Right renal pelvis (tissue), 4 donors: Measurements from ENCODE around the gene SERPING1. TPM values are rescaled to one million over a fixed set of nuclear protein-coding genes. Genes with fewer than 3 reads are reported as not detected.
A peak's percentile ranks its signal among the peaks of the same experiment; 100 is the strongest.
"Not testable (repeated sequence)": the region's sequence is repeated elsewhere in the genome, so short reads cannot be mapped to it uniquely, and the experiment has no call there.

ENCODE experiments used
- DNase-seq, 4 donors: peaks; one replicate each; pipeline ENCODE4 v3.0.0-alpha.2; 2013; ENCODE audit warnings: low read depth in 4 of 4, low spot score in 3 of 4, missing footprints in 1 of 4
- polyA plus RNA-seq, 4 donors: library from polyadenylated mRNA; unstranded; fragments of 120-200 nt; gene quantifications; one replicate each; pipeline ENCODE4 v1.2.1, GENCODE V29; 2013; ENCODE audit not compliant: insufficient read length in 4 of 4

Gene SERPING1
- polyA plus RNA-seq, 4 donors, result 157 to 178 (median 171) TPM

DNA sequence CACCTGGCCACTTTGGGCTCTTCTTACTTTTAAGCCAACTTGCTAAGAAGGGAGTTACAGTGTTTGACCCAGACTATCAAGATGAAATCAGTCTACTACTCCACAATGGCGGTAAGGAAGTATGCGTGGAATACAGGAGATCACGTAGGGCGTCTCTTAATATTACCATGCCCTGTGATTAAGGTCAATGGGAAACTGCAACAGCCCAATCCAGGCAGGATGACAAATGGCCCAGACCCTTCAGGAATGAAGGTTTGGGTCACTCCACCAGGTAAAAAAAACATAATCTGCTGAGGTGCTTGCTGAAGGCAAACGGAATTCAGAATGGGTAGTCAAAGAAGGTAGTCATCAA lies 53.2 kb downstream of the SERPING1 start:
- DNase-seq, result no peak

DNA sequence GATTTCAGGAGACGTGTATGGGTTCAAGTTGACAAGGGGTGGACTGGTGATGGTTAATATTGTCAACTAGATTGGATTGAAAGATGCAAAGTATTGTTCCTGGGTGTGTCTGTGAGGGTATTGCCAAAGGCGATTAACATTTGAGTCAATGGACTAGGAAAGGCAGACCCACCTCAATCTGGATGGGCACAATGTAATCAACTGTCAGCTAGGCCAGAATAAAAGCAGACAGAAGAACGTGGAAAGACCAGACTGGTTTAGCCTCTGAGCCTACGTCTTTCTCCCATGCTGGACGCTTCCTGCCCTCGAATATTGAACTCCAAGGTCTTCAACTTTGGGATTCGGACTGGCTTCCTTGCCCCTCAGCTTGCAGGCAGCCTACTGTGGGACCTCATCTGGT lies 53.9 kb downstream of the SERPING1 start:
- DNase-seq, result no peak

DNA sequence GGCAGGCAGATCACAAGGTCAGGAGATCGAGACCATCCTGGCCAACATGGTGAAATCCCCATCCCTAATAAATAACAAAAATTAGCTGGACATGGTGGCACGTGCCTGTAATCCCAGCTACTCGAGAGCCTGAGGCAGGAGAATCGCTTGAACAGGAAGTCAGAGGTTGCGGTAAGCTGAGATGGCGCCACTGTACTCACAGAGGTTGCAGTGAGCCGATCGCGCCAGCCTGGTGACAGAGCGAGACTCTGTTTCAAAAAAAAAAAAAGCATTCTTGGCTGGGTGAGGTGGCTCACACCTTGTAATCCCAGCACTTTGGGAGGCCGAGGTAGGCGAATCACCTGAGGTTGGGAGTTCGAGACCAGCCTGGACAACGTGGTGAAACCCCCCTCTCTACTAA lies 54.7 kb downstream of the SERPING1 start:
- DNase-seq, result not testable (repeated sequence)

DNA sequence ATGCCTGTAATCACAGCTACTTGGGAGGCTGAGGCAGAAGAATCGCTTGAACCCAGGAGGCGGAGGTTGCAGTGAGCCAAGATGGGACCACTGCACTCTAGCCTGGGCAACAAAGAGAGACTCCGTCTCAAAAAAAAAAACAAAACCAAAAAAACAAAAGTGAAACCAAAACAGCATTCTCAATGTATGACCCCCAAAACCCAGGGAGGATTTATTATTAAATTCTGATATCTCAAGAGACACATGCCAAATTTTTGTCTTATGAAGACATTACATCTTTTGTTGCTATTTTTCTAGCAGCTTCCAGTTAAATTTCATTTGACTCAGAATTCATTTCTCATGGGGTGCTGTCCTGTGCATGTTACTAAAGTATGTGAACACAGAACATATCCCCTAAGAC lies 55.2 kb downstream of the SERPING1 start:
- no peak for DNase-seq

DNA sequence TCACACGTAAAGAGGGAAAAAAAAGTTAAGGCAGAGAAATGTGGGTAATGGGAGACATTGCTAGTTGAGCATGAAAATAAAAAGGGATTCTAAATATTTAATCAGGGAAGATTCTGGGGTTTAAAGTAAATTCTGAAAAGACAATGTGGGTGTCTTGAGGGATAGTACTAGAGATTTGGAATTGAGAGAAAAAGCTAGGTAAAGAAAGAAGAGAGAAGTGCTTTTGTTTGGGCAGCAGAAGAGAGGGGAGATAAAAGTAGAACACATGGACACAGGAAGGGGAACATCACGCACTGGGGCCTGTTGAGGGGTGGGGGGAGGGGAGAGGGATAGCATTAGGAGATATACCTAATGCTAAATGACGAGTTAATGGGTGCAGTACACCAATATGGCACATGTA lies 55.7 kb downstream of the SERPING1 start:
- DNase-seq, result no peak

DNA sequence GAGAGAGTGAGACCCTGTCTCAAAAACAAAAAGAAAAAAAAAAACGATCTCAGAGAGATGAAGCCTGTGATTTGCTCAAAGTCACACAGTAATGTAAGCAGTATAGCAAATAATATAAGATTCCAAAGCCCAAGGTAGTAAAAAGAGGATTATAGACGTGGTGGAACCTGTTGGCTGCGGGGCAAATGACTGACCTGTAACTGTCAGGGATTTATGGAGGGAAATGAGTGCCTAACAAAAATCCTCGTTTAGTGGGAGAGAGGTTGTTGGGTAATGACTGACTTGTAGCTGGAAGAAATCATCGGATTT lies 59.4 kb downstream of the SERPING1 start:
- DNase-seq, result no peak

DNA sequence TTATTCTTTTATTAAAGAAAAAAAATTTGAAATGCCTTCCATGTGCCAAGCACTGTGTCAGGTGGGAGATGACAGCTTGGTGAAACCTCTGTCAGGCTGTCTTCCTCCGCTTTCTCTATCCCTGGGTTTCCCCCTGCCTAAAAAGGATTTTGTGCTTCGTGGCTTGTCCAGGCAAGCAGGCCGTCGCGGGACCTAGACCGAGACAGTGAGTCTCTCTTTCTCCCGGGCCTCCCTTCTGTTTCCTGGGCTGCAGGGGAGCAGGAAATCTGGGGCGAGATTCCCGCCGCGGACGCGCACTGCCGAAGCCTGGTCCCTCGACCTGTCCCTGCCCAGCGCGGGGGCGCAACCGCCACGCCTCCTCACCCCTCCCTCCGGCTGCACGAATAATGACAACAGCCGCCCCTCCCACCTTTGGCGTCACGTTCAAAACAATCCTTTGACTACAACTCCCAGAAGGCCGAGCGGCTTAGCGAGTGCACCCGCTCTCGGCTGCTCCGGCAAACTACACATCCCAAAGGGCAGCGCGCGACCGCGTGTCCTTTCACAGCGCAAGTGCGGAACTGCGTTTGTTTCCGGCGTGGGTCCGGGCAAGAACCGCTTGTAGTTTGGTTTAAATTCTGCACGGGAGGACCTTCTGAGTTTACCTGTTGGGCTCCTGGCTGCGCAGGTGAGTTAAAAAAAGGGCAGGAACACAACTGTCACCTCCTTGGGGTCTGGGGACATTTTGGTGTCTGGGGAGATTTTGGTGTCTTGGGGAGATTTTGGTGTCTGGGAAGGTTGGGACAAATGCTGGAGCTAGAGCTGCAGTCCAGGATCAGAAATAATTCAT lies 59.9 kb downstream of the SERPING1 start, which contains the start of gene CLP1:
Gene CLP1, plus strand, starts transcription at position 569 of the 829 bp plus-strand sequence. CDS start 1,715 bp downstream, outside the sequence.
- peak; percentile 98 to 99 (median 98) for DNase-seq

DNA sequence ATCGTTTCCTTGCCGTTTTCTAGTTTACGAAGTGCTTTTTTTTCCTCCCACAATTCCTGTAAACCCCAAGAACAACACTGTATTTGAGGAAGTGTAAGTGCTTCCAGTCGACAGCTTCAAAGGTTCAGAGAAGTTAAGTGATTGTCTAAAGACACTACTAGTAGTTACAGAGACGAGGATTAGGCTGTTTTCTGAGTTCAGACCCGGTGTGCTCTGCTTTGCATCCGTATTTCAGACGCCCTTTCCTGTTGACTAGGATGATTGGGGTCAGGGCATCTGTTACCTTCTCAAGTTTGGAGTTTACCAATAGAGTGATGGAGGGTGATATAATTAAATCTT lies 60.5 kb downstream of the SERPING1 start:
- DNase-seq, result no peak

DNA sequence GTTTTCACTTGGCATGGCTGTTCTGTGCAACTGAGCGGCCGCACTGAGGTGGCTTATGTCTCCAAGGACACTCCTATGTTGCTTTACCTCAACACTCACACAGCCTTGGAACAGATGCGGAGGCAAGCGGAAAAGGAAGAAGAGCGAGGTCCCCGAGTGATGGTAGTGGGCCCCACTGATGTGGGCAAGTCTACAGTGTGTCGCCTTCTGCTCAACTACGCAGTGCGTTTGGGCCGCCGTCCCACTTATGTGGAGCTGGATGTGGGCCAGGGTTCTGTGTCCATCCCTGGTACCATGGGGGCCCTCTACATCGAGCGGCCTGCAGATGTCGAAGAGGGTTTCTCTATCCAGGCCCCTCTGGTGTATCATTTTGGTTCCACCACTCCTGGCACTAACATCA lies 62.2 kb downstream of the SERPING1 start:
- DNase-seq, result no peak

DNA sequence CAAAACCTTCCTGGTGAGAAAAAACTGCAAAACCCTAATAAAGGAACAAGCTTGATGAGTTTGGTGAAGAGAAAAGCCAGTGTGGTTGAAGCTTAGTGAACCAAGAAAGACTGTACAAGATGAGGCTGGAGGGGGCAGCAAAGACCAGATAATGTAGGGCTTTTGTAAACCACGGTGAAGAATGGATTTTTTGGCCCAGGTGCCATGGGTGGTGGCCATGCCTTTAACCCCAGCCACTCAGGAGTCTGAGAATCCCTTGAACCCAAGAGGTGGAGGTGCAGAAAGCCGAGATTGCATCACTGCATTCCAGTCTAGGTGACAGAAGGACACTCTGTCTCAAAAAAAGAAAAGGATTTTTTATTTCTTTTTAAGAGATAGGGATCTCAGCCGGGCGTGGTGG lies 65.4 kb downstream of the SERPING1 start:
- no peak for DNase-seq

DNA sequence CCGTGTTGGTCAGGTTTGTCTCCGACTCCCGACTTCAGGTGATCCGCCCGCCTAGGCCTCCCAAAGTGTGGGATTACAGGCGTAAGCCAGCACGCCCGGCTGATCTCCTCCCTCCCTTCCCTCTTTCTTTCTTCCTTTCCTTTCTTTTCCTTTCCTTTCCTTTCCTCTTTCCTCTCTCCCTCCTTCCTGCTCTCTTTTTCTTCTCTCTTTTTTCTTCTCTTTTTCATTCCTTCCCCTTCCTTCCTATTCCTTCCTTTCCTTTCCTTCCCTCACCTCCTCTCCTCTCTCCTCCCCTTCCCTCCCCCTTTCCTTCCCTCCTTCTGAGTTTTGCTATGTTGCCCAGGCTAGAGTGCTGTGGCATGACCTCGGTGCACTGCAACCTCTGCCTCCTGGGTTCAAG lies 66.5 kb downstream of the SERPING1 start:
- DNase-seq, result no peak

Other genes with a start within 250 kb of the SERPING1 start
- gene PRG3, start 216.5 kb upstream of the SERPING1 start, polyA plus RNA-seq, result under 1 TPM in 3 of 4 donors, not detected in 1; 0.22 to 0.94 (median 0.66) TPM
- gene PRG2, start 207.0 kb upstream of the SERPING1 start, polyA plus RNA-seq, result 1 to 10 TPM in 2 of 4 donors, under 1 TPM in 2; 0.62 to 2.4 (median 1.3) TPM
- gene SLC43A3, start 170.6 kb upstream of the SERPING1 start, polyA plus RNA-seq, result 10 to 100 TPM; 21.9 to 26.1 (median 22.5) TPM
- gene RTN4RL2, start 137.2 kb upstream of the SERPING1 start, polyA plus RNA-seq, result 1 to 10 TPM; 2.8 to 4.3 (median 3.2) TPM
- 1 to 10 TPM; 5.4 to 6.6 (median 5.9) TPM for gene SLC43A1, start 82.0 kb upstream of the SERPING1 start, polyA plus RNA-seq
- gene TIMM10, start 66.9 kb upstream of the SERPING1 start, polyA plus RNA-seq, result 10 to 100 TPM; 43.8 to 56.6 (median 49.4) TPM
- under 1 TPM; 0.10 to 0.45 (median 0.23) TPM for gene SMTNL1, start 60.1 kb upstream of the SERPING1 start, polyA plus RNA-seq
- 10 to 100 TPM; 38.4 to 41.1 (median 39.5) TPM for gene UBE2L6, start 30.0 kb upstream of the SERPING1 start, polyA plus RNA-seq
- gene YPEL4, start 52.2 kb downstream of the SERPING1 start, polyA plus RNA-seq, result 1 to 10 TPM; 1.5 to 2.5 (median 1.8) TPM
- gene CLP1, start 60.1 kb downstream of the SERPING1 start, polyA plus RNA-seq, result 10 to 100 TPM; 14.6 to 17.1 (median 15.1) TPM
- 10 to 100 TPM; 54.9 to 58.4 (median 55.8) TPM for gene ZDHHC5, start 70.4 kb downstream of the SERPING1 start, polyA plus RNA-seq
- gene MED19, start 114.5 kb downstream of the SERPING1 start, polyA plus RNA-seq, result 10 to 100 TPM; 19.9 to 20.3 (median 20.0) TPM
- gene TMX2, start 114.9 kb downstream of the SERPING1 start, polyA plus RNA-seq, result 100 to 1,000 TPM; 108 to 130 (median 128) TPM
- 100 to 1,000 TPM; 101 to 145 (median 118) TPM for gene SELENOH, start 143.8 kb downstream of the SERPING1 start, polyA plus RNA-seq
- gene BTBD18, start 154.1 kb downstream of the SERPING1 start, polyA plus RNA-seq, result under 1 TPM; 0.08 to 0.22 (median 0.16) TPM
- 100 to 1,000 TPM; 201 to 226 (median 215) TPM for gene CTNND1, start 164.1 kb downstream of the SERPING1 start, polyA plus RNA-seq